Measurements from ENCODE around the gene TTF2.

DNA sequence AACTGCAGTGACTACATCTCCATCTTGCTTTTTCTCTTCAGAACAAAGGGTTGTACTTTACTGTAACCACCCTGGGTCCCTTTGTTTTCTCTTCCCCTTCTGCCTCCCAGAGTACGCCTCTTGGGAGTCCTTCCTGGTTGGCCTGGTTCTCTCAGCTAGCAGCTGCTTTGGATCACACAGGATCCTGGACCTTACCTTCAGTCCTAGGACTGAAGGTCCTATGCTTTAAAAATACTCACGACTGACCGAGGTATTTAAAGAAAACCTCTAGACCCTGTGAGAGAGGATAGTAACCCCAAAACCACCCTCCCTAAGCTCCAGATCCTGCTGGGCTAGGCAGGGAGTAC lies 56.6 kb downstream of the TTF2 start:
- TF ChIP-seq EP300 (IDR thresholded peaks at IDR 0.05; ENCODE audit: borderline replicate concordance) = no peak
- TF ChIP-seq NFIC (IDR thresholded peaks at IDR 0.05) = no peak
- no peak for TF ChIP-seq CEBPB (IDR thresholded peaks at IDR 0.05)
- TF ChIP-seq, protein P1, sequence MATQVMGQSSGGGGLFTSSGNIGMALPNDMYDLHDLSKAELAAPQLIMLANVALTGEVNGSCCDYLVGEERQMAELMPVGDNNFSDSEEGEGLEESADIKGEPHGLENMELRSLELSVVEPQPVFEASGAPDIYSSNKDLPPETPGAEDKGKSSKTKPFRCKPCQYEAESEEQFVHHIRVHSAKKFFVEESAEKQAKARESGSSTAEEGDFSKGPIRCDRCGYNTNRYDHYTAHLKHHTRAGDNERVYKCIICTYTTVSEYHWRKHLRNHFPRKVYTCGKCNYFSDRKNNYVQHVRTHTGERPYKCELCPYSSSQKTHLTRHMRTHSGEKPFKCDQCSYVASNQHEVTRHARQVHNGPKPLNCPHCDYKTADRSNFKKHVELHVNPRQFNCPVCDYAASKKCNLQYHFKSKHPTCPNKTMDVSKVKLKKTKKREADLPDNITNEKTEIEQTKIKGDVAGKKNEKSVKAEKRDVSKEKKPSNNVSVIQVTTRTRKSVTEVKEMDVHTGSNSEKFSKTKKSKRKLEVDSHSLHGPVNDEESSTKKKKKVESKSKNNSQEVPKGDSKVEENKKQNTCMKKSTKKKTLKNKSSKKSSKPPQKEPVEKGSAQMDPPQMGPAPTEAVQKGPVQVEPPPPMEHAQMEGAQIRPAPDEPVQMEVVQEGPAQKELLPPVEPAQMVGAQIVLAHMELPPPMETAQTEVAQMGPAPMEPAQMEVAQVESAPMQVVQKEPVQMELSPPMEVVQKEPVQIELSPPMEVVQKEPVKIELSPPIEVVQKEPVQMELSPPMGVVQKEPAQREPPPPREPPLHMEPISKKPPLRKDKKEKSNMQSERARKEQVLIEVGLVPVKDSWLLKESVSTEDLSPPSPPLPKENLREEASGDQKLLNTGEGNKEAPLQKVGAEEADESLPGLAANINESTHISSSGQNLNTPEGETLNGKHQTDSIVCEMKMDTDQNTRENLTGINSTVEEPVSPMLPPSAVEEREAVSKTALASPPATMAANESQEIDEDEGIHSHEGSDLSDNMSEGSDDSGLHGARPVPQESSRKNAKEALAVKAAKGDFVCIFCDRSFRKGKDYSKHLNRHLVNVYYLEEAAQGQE (IDR thresholded peaks at IDR 0.05; ENCODE audit: low read depth) = no peak
- TF ChIP-seq CREB1 (IDR thresholded peaks at IDR 0.05; ENCODE audit: low read depth) = no peak
- TF ChIP-seq TAF1 (IDR thresholded peaks at IDR 0.05; ENCODE audit: low read depth) = no peak
- TF ChIP-seq, protein P2, sequence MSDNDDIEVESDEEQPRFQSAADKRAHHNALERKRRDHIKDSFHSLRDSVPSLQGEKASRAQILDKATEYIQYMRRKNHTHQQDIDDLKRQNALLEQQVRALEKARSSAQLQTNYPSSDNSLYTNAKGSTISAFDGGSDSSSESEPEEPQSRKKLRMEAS (IDR thresholded peaks at IDR 0.05) = no peak
